ENCODE data around the gene LPIN1. TPM values are rescaled to one million over a fixed set of nuclear protein-coding genes. Genes with fewer than 3 reads are reported as not detected.

The LPIN1 gene
- total RNA-seq, result 50.6 TPM

DNA sequence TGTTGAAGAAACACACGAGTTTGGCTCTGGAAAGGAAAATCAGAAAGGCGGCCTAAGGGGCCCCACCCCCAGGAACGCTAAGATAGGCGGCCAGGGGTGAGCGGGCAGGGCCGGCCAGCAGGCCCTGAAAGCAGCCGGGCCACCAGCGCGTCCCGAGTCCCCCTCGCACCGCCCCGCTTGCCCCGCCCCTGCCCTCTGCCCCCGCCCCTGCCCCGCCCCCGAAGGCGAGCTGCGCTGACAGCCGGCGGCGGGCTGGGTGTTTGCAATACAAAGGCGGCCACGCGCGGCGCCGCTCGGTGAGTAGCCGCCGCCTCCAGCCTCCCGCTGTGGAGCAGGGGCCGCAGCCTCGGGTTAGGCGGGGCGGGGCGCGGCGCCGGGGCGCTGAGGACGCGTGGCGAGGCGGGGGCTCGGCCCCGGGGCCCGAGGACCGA is at the start of gene LPIN1:
TSS of gene LPIN1 (plus strand) at position 257 of the 431 bp plus-strand sequence. CDS start 18,910 bp downstream, outside the sequence.
- peak in 2 of 3 donors; percentile 83 to 90 for DNase-seq (ENCODE audit: low read depth in 2 of 3, low spot score in 2 of 3)

- no peak for DNase-seq (ENCODE audit: low read depth in 2 of 3, low spot score in 2 of 3)
These were observed 49.7 kb upstream of the LPIN1 start for GRCh38 chr2:11696736-11697102.

DNA sequence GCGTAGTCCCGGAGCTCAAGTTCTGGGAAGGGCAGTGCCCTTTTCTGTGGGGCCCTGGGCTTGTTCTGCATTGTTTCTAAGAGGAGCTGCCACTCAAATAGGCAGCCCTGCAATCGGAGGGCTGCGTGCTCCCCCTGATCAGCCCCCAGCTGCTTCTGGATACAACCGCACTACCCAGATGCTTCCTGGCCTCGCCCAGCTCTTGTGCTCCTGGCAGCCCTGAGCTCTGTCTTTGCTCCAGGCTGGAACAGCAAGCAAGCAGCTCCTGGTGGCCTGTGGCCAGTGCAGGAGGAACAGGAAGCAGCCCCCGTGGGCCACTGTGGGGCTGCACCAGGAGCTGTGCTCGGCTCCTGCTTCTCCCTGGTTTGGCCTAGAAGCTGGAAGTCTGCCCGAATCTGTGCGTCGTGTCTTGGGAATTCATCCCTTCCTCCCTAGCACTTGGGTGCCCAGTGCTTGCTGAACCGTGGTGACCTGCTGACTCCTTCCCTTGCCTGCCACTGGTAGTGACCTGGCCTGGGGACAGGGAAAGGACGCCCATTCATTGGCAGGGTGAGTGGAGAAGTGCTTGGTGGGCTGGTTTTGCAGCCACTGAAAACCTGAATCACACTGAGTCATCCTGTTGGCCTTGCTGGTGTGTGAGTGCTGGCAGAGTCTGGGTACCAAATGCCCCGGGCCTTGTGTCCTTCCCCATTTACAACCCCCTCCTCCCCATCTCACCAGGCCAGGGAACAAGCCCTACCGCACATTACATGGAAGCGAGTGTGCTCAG is 49.1 kb upstream of the LPIN1 start:
- peak in 2 of 3 donors; percentile 89 to 94 for DNase-seq (ENCODE audit: low read depth in 2 of 3, low spot score in 2 of 3)

DNA sequence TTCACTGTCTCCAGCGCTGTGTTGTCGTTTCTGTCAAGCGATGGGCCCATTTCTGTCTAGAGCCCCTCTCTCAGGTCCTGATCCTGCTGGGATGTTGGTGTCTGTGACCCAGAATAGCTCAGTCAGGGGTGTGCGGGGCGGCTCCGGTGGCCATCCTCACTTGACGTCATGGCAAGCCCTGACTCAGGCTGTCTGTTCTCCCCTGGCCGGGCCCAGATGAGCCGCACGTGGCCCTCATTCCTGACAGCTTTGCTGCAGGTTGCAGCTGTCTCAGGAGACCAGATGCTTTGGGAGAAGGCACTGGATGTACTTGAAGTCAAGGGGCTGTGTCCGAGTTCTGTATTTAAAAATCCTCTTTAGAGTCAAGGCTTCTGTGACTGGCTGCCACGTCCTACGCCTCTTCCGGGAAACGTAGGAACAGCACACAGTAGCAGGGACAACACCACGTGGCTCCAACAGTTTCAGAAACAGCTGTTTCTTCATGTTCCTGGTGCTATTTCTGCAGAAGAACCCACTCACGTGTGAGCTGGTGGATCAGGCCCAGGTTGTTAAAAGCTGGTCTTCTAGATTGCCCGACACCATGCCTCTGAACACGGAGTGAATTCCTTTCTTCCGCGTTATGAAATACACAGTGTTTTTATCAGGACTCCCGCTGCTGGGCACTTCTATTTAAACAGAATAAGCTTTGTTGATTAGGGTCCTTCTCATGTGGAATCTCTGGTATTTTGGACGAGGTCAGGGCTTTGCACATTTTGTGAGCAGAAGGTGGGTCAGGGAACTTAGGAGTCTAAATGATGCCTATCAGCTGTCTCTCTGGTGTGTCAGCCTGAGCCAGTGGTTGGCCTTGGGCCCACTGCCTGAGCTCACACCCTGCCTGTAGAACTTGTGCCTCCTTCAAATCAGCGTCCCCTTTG is 48.2 kb upstream of the LPIN1 start:
- DNase-seq (ENCODE audit: low read depth in 2 of 3, low spot score in 2 of 3), result peak in 1 of 3 donors; percentile 25

- no peak for DNase-seq (ENCODE audit: low read depth in 2 of 3, low spot score in 2 of 3)
These were observed 46.5 kb upstream of the LPIN1 start for GRCh38 chr2:11699686-11700670.

DNA sequence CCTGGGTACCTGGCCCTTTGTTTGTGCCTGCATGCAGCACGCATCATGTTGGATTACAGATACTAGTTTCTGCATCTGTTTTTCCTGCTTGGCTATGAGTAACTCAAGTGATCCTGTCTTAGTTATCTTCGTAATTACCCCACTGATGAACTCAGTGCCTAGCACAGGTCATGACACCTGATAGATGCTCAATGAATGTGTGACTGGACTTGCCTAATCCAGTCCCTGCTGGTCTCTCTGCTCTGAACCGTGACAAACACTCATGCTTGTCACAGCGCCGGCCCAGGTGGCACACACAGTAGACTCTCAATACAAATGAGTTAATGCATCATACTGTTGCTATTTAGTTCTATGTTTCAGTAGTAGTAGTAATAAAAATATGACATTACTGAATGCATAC is 45.2 kb upstream of the LPIN1 start:
- no peak for DNase-seq (ENCODE audit: low read depth in 2 of 3, low spot score in 2 of 3)

DNA sequence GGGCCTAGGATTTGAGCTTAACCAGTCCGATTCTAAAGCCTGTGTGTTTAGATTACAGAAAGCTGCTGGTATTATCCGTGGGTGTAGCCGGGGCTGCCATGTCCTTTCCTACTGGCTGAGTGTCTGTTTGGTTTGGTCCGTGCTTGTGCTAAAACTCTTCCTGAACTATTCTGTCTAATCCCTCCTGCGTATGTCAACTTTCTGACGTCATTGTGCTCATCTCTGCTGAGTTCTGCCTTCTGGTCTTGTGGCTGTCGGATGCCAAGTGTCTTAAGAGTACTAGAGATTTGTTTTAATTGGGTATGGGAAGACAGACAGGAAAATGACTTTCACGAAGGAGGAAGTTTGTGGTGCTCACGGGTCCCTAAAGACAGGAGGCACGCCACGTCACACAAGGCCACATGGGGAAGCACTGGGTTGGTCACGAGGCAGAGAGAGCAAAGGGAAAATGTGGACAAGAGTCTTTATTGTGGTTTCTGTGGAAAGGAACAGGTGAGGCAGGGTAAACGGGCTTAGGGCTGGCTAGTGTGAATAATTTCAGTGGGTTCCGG is 44.6 kb upstream of the LPIN1 start:
- DNase-seq (ENCODE audit: low read depth in 2 of 3, low spot score in 2 of 3), result peak in 2 of 3 donors; percentile 88 to 90

GRCh38 chr2:11702946-11703345 is 43.5 kb upstream of the LPIN1 start:
- DNase-seq (ENCODE audit: low read depth in 2 of 3, low spot score in 2 of 3), result no peak

DNA sequence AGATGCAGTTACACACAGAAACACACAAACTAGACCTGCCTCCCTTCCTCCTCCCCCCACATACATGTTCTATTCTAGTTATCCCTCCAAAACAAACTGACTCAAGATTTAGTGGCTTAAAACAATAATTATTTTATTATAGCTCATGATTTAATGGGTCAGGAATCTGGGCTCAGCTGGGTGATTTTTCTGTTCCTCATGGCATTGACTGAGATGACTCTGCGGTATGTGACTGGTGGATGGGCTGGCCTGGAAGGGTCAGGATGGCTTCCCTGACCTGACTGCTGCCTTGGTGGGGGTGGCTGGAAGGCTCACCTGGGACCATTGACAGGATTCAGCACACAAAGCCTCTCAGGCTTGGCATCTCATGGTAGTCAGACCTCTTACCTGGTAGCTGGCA is 42.7 kb upstream of the LPIN1 start:
- DNase-seq (ENCODE audit: low read depth in 2 of 3, low spot score in 2 of 3), result no peak

DNA sequence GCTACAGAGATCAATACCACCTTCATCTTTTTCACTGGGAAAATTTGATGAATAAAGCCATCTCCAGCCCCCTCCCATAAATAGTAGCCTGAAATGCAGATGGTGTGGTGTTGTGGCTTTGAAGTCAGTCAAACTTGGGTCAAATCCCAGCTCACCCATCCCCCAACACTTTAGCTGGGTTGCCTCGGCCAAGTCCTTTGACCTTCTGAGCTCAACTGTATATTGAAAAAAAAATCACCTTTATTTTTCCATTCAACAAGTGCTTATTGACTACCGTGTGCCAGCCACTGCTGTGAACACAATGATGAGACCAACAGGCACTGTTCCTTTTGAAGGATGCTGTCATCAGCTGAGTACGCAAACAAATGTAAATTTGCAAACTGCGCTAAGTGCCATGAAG is 41.4 kb upstream of the LPIN1 start:
- no peak for DNase-seq (ENCODE audit: low read depth in 2 of 3, low spot score in 2 of 3)

GRCh38 chr2:11705711-11706110 is 40.7 kb upstream of the LPIN1 start:
- no peak for DNase-seq (ENCODE audit: low read depth in 2 of 3, low spot score in 2 of 3)

- DNase-seq (ENCODE audit: low read depth in 2 of 3, low spot score in 2 of 3), result no peak
These were observed 38.3 kb upstream of the LPIN1 start for GRCh38 chr2:11708106-11708505.

DNA sequence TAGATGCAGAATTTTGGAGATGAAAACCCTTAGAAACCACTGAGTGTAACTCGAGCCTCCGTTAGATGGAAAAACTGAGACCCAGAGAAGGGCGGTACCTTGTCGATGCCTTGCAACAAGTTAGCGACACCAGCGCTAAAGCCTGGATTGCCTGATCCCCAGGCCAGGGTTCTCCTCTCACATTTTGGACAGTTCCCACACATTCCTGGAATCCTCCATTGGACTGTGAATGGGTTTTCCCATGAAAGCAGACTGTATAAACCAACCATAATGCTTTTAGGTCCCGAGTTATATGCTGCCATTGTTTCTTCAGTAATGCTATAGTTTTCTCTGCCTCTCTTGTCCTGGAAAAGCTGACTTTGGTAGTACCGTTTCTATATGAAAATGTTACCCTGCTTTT is 37.1 kb upstream of the LPIN1 start:
- no peak for DNase-seq (ENCODE audit: low read depth in 2 of 3, low spot score in 2 of 3)

DNA sequence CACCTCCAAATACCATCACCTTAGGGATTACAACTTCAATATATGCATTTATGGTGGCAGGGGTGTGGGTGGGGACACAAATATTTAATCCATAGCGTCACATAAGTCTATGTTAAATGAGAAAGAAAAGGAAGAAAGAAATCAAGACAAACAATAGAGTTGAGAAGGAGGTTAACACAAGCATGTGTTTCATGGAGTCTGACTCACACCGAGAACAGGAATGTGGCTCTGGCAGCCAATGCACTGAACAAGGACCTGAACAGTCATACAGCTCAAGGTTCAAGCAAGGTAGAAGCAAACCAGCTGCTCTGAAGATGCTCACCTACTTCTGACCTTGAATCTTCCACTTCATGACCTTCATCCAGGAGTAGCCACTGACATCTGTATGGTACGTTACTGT is 36.2 kb upstream of the LPIN1 start:
- no peak for DNase-seq (ENCODE audit: low read depth in 2 of 3, low spot score in 2 of 3)

GRCh38 chr2:11710632-11711353 is 35.6 kb upstream of the LPIN1 start:
- no peak for DNase-seq (ENCODE audit: low read depth in 2 of 3, low spot score in 2 of 3)

- DNase-seq (ENCODE audit: low read depth in 2 of 3, low spot score in 2 of 3), result no peak
These were observed 35.1 kb upstream of the LPIN1 start for GRCh38 chr2:11711354-11711716.

- DNase-seq (ENCODE audit: low read depth in 2 of 3, low spot score in 2 of 3), result no peak
These were observed 34.7 kb upstream of the LPIN1 start for GRCh38 chr2:11711751-11712150.

DNA sequence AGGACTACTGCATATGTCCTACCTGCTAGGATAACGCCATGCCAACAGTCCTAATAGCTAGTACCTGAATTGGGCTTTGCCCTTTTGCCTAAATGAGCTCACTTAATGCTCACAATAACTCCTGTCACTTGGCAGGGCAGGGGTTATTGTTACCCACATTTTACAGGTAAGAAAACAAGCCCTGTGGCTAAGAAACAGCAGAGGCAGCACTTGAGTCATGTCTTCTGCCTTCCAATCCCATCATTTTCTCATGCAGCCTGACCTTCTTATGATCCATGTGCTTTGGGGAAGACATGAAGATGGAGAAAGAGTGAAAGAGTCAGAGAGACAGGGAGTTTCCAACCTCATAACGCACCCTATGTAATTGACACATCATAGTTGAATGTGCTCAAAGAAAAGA is 33.6 kb upstream of the LPIN1 start:
- no peak for DNase-seq (ENCODE audit: low read depth in 2 of 3, low spot score in 2 of 3)

- DNase-seq (ENCODE audit: low read depth in 2 of 3, low spot score in 2 of 3), result no peak
These were observed 32.6 kb upstream of the LPIN1 start for GRCh38 chr2:11713815-11714214.
